Measurements from ENCODE around the gene AKNA. TPM values are rescaled to one million over a fixed set of nuclear protein-coding genes. Genes with fewer than 3 reads are reported as not detected.

Gene AKNA
- total RNA-seq, 2 experiments from 2014 or later, result 61.4 to 203 TPM

DNA sequence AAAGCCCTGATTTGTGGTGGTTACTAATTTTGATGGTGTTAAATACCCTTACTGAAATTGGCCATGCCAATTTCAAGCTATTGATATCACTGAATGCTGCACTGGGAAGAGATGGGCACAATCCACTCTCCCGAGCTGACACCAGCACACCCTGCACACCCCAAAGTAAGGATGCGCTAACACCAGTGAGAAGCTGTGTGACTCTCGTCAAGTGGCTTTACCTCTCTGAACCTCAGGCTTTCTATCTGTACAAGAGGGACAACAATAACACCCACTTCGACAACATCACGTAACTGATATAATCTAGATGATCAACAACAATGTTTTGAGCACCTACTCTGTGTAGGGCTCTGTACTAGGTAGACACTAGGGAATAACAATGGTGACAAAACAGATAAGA, 8.0 kb upstream of the AKNA start:
- peaks cover 61% of the 10 kb centered on the region for H3K79me2 ChIP-seq (ENCODE audit: insufficient read depth, low read depth, low read length)
- H3K36me3 ChIP-seq (ENCODE audit: insufficient read depth, low read length), result peaks cover 41% of the 10 kb centered on the region; the same call in 1 of the 2 replicates
- peaks cover 78% of the 10 kb centered on the region for H3K4me1 ChIP-seq (ENCODE audit: insufficient read depth, low read length, poor library complexity, severe bottlenecking)
- no peaks in the 10 kb centered on the region for H4K20me1 ChIP-seq (ENCODE audit: insufficient read depth, low read length)
- H3K9me3 ChIP-seq (ENCODE audit: low read length), result no peaks in the 10 kb centered on the region
- H3K4me3 ChIP-seq (ENCODE audit: low read depth, low read length, poor library complexity, severe bottlenecking), result peak overlapping the region; percentile 76
- no peaks in the 10 kb centered on the region for H3K9me2 ChIP-seq (ENCODE audit: insufficient read depth, low read length)
- intact Hi-C loops (cut with micrococcal nuclease; ENCODE audit: unreplicated experiment), result loop anchor here (5.0 kb wide), 1 partner anchor 212 kb away; no protein-coding TSS in a partner anchor
- no peak overlapping the region for H2AFZ ChIP-seq (ENCODE audit: low read length)
- no peak for DNase-seq (ENCODE audit: low spot score)
- TSS peak; percentile 43 for BruUV-seq (replicated peaks)
- H3K27ac ChIP-seq (ENCODE audit: low read depth, low read length, poor library complexity, severe bottlenecking), result peak overlapping the region; percentile 97
- TF ChIP-seq, protein P1, sequence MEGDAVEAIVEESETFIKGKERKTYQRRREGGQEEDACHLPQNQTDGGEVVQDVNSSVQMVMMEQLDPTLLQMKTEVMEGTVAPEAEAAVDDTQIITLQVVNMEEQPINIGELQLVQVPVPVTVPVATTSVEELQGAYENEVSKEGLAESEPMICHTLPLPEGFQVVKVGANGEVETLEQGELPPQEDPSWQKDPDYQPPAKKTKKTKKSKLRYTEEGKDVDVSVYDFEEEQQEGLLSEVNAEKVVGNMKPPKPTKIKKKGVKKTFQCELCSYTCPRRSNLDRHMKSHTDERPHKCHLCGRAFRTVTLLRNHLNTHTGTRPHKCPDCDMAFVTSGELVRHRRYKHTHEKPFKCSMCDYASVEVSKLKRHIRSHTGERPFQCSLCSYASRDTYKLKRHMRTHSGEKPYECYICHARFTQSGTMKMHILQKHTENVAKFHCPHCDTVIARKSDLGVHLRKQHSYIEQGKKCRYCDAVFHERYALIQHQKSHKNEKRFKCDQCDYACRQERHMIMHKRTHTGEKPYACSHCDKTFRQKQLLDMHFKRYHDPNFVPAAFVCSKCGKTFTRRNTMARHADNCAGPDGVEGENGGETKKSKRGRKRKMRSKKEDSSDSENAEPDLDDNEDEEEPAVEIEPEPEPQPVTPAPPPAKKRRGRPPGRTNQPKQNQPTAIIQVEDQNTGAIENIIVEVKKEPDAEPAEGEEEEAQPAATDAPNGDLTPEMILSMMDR (conservative IDR thresholded peaks at IDR 0.05; ENCODE audit: low read length), result no peak
- no peak for TF ChIP-seq EZH2phosphoT487 (IDR thresholded peaks at IDR 0.05; ENCODE audit: borderline replicate concordance, low read depth, low read length)
- POLR2A ChIA-PET, result interaction anchor here (1.0 to 4.1 kb wide), 9 partner anchors 10 to 529 kb away, joined by 3 to 40 read pairs (median 4); partner anchors contain the start of genes AKNA and ATP6V1G1
- CTCF ChIA-PET (ENCODE audit: unreplicated experiment), result interaction anchor here (1.8 to 1.9 kb wide), 2 partner anchors 8 to 10 kb away, joined by 7 to 8 read pairs; partner anchors contain the start of gene AKNA
- peak overlapping the region; percentile 89 for H3K4me2 ChIP-seq (ENCODE audit: low read length)

- peaks cover 66% of the 10 kb centered on the region for H3K79me2 ChIP-seq (ENCODE audit: insufficient read depth, low read depth, low read length)
- no peak overlapping the region for H2AFZ ChIP-seq (ENCODE audit: low read length)
- peak overlapping the region; percentile 76 for H3K4me3 ChIP-seq (ENCODE audit: low read depth, low read length, poor library complexity, severe bottlenecking)
- POLR2A ChIA-PET, result interaction anchor here (0.7 to 4.1 kb wide), 6 partner anchors 9 to 530 kb away, joined by 3 to 40 read pairs (median 4); partner anchors contain the start of gene AKNA
- no peaks in the 10 kb centered on the region for H4K20me1 ChIP-seq (ENCODE audit: insufficient read depth, low read length)
- peaks cover 43% of the 10 kb centered on the region; the same call in 1 of the 2 replicates for H3K36me3 ChIP-seq (ENCODE audit: insufficient read depth, low read length)
- intact Hi-C loops (cut with micrococcal nuclease; ENCODE audit: unreplicated experiment), result loop anchor here (5.0 kb wide), 1 partner anchor 212 kb away; no protein-coding TSS in a partner anchor
- no peak for DNase-seq (ENCODE audit: low spot score)
- no peaks in the 10 kb centered on the region for H3K9me3 ChIP-seq (ENCODE audit: low read length)
- CTCF ChIA-PET (ENCODE audit: unreplicated experiment), result interaction anchor here (1.9 kb wide), 1 partner anchor 10 kb away, joined by 8 read pairs; no protein-coding TSS in a partner anchor
- peak overlapping the region; percentile 89 for H3K4me2 ChIP-seq (ENCODE audit: low read length)
- H3K9me2 ChIP-seq (ENCODE audit: insufficient read depth, low read length), result no peaks in the 10 kb centered on the region
- H3K4me1 ChIP-seq (ENCODE audit: insufficient read depth, low read length, poor library complexity, severe bottlenecking), result peaks cover 82% of the 10 kb centered on the region
- H3K27ac ChIP-seq (ENCODE audit: low read depth, low read length, poor library complexity, severe bottlenecking), result peak overlapping the region; percentile 97
- no TSS peak for BruUV-seq (replicated peaks)
- TF ChIP-seq EZH2phosphoT487 (IDR thresholded peaks at IDR 0.05; ENCODE audit: borderline replicate concordance, low read depth, low read length), result no peak
- TF ChIP-seq, protein P1 (conservative IDR thresholded peaks at IDR 0.05; ENCODE audit: low read length), result no peak
Measured at GRCh38 chr9:114395334-114395617, 7.5 kb upstream of the AKNA start.
